IMR-90 (cell line): ENCODE results near the gene CHD6.

ENCODE experiments used
- BHLHE40 ChIP-seq: fragments of 150-350 bp; IDR thresholded peaks from 2 replicates; pipeline ENCODE4 v1.6.1; 2016; ENCODE audit warnings: mild to moderate bottlenecking, low read depth, low read length
- CEBPB ChIP-seq: IDR thresholded peaks from 2 replicates; pipeline ENCODE4 v1.6.1; 2012; ENCODE audit warnings: low read depth, low read length, improper control_type of control experiment
- POLR2A ChIP-seq: IDR thresholded peaks from 2 replicates; pipeline ENCODE4 v1.6.1; 2012; ENCODE audit warnings: mild to moderate bottlenecking, low read depth, low read length
- RAD21 ChIP-seq: IDR thresholded peaks from 2 replicates; pipeline ENCODE4 v1.6.1; 2012; ENCODE audit warnings: low read length, improper control_type of control experiment
- TF ChIP-seq, protein P1 (sequence below): conservative IDR thresholded peaks from 2 replicates; pipeline ENCODE4 v1.5.1; 2012; ENCODE audit warnings: mild to moderate bottlenecking, low read depth, low read length, improper control_type of control experiment

DNA sequence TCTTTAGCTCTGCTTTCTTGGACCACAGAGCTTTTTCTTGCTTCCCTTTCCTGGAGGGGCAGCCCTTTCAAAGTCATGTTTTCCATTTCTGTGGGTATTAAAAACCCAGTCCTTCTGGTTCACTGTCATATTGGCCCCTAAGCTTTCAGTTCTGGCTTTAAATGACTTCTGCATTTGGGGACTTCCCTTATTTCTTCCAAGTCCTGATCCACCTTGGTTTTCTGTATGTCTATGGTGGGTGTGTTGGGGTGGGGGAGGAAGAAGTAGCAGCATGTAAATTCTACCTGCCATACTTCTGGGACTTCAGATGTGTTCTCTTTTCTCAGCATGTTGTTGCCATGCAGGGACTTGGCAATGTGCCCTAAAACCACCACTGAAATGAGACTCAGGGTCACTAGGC lies 174.5 kb downstream of the CHD6 start:
- TF ChIP-seq, protein P1, sequence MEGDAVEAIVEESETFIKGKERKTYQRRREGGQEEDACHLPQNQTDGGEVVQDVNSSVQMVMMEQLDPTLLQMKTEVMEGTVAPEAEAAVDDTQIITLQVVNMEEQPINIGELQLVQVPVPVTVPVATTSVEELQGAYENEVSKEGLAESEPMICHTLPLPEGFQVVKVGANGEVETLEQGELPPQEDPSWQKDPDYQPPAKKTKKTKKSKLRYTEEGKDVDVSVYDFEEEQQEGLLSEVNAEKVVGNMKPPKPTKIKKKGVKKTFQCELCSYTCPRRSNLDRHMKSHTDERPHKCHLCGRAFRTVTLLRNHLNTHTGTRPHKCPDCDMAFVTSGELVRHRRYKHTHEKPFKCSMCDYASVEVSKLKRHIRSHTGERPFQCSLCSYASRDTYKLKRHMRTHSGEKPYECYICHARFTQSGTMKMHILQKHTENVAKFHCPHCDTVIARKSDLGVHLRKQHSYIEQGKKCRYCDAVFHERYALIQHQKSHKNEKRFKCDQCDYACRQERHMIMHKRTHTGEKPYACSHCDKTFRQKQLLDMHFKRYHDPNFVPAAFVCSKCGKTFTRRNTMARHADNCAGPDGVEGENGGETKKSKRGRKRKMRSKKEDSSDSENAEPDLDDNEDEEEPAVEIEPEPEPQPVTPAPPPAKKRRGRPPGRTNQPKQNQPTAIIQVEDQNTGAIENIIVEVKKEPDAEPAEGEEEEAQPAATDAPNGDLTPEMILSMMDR, result no peak
- no peak for TF ChIP-seq BHLHE40
- TF ChIP-seq RAD21, result no peak
- no peak for TF ChIP-seq CEBPB
- no peak for TF ChIP-seq POLR2A
